ENCODE results near the gene DPEP1. TPM values are rescaled to one million over a fixed set of nuclear protein-coding genes. Genes with fewer than 3 reads are reported as not detected.

Gene DPEP1
- total and polyA plus RNA-seq, 10 donors = 0.33 to 39.5 (median 2.0) TPM

DNA sequence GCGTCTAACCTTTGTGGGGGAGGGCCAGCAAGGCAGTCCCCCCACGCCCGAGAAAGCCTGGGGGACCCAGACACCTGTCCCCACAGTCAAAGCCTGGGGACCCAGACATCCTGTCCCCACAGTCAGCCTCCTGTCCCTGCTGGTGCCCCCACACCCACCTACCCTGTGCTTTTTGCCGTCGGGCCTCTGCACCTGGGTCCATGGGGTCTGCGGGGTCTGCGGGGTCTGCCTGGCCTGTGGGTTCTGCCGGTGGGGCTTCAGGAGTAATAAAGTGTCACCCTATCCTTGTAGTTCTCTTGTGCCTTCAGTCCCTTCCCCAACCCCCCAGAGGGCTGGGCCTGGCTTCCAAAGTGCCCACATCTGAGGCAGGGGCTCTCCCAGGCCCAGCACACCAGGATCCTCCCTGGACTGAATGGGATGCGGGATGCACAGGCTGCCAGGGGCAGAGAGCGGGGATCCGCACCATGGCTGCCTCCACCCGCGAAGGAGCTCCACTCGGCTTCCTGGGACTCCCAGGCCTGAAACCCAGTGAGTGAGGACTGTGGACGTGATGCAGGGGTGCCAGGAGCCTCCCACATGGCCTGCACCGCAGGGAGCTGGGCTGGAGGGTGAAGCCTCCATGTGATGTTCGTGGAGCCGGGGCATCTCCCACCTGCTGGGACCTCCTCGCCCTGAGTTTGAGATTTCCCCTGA is 16.3 kb upstream of the DPEP1 start:
- Histone ChIP-seq H3K27ac (no peak overlapping the region), H3K4me3 (no peak overlapping the region), H3K9me3 (no peaks in the 10 kb centered on the region), H3K27me3 (replicated peaks in 1 of 7) (peaks cover 0 to 5% (median 0%) of the 10 kb centered on the region in 7 donors), H3K36me3 (no peaks in the 10 kb centered on the region), H3K4me1 (peaks cover 0 to 18% (median 3%) of the 10 kb centered on the region in 6 donors)
- no peak for TF ChIP-seq POLR2AphosphoS5 (IDR thresholded peaks at IDR 0.05)
- TF ChIP-seq, protein P1, sequence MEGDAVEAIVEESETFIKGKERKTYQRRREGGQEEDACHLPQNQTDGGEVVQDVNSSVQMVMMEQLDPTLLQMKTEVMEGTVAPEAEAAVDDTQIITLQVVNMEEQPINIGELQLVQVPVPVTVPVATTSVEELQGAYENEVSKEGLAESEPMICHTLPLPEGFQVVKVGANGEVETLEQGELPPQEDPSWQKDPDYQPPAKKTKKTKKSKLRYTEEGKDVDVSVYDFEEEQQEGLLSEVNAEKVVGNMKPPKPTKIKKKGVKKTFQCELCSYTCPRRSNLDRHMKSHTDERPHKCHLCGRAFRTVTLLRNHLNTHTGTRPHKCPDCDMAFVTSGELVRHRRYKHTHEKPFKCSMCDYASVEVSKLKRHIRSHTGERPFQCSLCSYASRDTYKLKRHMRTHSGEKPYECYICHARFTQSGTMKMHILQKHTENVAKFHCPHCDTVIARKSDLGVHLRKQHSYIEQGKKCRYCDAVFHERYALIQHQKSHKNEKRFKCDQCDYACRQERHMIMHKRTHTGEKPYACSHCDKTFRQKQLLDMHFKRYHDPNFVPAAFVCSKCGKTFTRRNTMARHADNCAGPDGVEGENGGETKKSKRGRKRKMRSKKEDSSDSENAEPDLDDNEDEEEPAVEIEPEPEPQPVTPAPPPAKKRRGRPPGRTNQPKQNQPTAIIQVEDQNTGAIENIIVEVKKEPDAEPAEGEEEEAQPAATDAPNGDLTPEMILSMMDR (IDR thresholded peaks at IDR 0.05 in 8 of 11, conservative IDR thresholded peaks at IDR 0.05 in 3 of 11) = no peak
- no peak for TF ChIP-seq POLR2A (IDR thresholded peaks at IDR 0.05)
- DNase-seq = no peak
- 86 to 91% (median 90%) methylated on average over 12 to 19 of the region's 19 CpGs for WGBS, 5 donors
- intact Hi-C loops (cut with DNase I; ENCODE audit: low total_unique reads) = no loop called here

DNA sequence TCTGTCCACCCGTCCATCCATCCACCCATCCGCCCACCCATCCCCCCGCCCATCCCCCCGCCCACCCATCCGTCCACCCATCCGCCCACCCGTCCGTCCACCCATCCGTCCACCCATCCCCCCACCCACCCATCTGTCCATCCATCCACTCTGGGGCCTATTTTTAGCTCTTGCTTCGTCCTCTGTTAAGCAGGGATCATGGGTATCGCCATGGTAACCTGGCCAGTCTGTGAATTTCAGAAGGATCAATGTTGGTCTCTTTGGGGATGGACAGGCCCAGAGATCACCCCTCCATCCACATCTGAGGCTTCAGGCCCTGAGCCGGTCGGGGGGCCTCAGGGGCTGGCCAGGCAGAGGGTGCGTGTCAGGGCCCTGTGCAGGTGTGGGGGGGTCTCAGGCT is 15.2 kb upstream of the DPEP1 start:
- H3K27me3 ChIP-seq (replicated peaks in 1 of 7) = peaks cover 0 to 16% (median 5%) of the 10 kb centered on the region in 7 donors
- H3K27ac ChIP-seq = no peak overlapping the region
- TF ChIP-seq POLR2A (IDR thresholded peaks at IDR 0.05) (no peak), POLR2AphosphoS5 (IDR thresholded peaks at IDR 0.05) (no peak)
- TF ChIP-seq, protein P1 (IDR thresholded peaks at IDR 0.05 in 8 of 11, conservative IDR thresholded peaks at IDR 0.05 in 3 of 11) = no peak
- intact Hi-C loops (cut with DNase I; ENCODE audit: low total_unique reads) = no loop called here
- DNase-seq = no peak
- WGBS, 5 donors = 57 to 80% (median 79%) methylated on average over 10 to 14 of the region's 14 CpGs
- H3K4me3 ChIP-seq = no peak overlapping the region
- no peaks in the 10 kb centered on the region for H3K36me3 ChIP-seq
- peaks cover 0 to 25% (median 14%) of the 10 kb centered on the region in 6 donors for H3K4me1 ChIP-seq
- no peaks in the 10 kb centered on the region for H3K9me3 ChIP-seq

DNA sequence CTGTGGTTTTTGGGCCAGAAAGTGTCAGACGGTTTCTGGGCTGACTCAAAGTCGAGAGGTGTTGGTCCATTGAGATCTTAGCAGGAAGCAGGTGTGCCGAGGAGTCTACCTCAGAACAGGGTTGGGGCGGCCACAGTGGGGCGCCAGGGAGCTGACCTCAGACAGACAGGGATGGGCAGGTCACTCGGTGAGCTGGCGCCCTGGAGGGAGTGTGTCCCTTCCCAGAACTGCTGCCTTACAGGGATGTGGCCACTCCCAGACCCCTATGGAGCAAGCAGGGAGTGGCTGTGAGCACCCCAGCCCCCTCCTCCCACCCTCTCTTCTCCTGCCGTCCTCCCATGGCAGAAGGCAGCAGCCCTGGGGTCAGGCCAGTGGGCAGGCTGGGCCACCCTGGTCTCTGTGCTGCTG is 14.0 kb upstream of the DPEP1 start:
- TF ChIP-seq POLR2A (IDR thresholded peaks at IDR 0.05) (no peak), POLR2AphosphoS5 (IDR thresholded peaks at IDR 0.05) (no peak)
- TF ChIP-seq, protein P1 (IDR thresholded peaks at IDR 0.05 in 8 of 11, conservative IDR thresholded peaks at IDR 0.05 in 3 of 11) = peak in 2 of 11 experiments; percentile 7 to 18
- H3K4me1 ChIP-seq = peaks cover 0 to 15% (median 14%) of the 10 kb centered on the region in 6 donors

DNA sequence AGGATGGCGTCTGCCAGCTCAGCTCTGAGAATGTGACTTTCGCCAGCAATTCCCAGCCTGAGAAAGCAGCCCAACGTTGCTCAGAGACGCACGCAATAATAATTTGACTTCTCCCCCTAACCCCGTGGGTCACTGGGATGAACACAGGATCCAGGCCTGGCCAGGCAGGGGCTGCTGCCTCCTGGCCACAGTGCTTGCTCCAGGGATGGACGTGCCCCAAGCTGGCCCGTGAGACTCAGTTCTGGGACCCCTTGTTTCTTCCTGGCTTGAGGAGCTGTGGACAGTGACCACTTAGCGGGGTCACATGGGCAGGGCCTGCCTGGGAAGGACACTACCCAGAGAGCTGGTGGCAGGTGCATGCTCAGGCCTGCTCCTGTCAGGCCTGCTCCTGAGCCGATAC is 13.5 kb upstream of the DPEP1 start:
- Histone ChIP-seq H3K27ac (no peak overlapping the region), H3K36me3 (no peaks in the 10 kb centered on the region), H3K27me3 (replicated peaks in 1 of 7) (peaks cover 0 to 24% (median 6%) of the 10 kb centered on the region in 7 donors), H3K4me3 (no peak overlapping the region), H3K4me1 (peaks cover 0 to 15% (median 14%) of the 10 kb centered on the region in 6 donors), H3K9me3 (no peaks in the 10 kb centered on the region)
- no peak for TF ChIP-seq POLR2AphosphoS5 (IDR thresholded peaks at IDR 0.05)
- no peak for TF ChIP-seq POLR2A (IDR thresholded peaks at IDR 0.05)
- TF ChIP-seq, protein P1 (IDR thresholded peaks at IDR 0.05 in 8 of 11, conservative IDR thresholded peaks at IDR 0.05 in 3 of 11) = no peak
- DNase-seq = no peak
- WGBS, 5 donors = 86 to 93% (median 88%) methylated on average over 5 to 10 of the region's 10 CpGs
- intact Hi-C loops (cut with DNase I; ENCODE audit: low total_unique reads) = no loop called here

More for the DNA sequence above, 14.0 kb upstream of the DPEP1 start:
- 34 to 50% (median 41%) methylated on average over 2 to 8 of the region's 8 CpGs for WGBS, 5 donors
- intact Hi-C loops (cut with DNase I; ENCODE audit: low total_unique reads) = no loop called here
- Histone ChIP-seq H3K27ac (no peak overlapping the region), H3K27me3 (replicated peaks in 1 of 7) (peaks cover 0 to 19% (median 6%) of the 10 kb centered on the region in 7 donors), H3K36me3 (no peaks in the 10 kb centered on the region), H3K9me3 (no peaks in the 10 kb centered on the region), H3K4me3 (no peak overlapping the region)
- no peak for DNase-seq

All from spleen (tissue), 11 donors.